Ovary (tissue), 9 donors: Measurements from ENCODE around the gene MTA1. TPM values are rescaled to one million over a fixed set of nuclear protein-coding genes. Genes with fewer than 3 reads are reported as not detected.
A peak's percentile ranks its signal among the peaks of the same experiment; 100 is the strongest.

ENCODE experiments used
- DNase-seq, 5 donors: peaks; one replicate each; pipeline ENCODE4 v3.0.0-alpha.2; 2019 to 2020
- H3K27ac ChIP-seq, 2 donors: fragments of 200-600 bp; one replicate each; pipeline versions ENCODE4 v1.5.1 to v1.8.0; 2019 to 2022
- H3K27me3 ChIP-seq: fragments of 200-600 bp; one replicate; pipeline ENCODE4 v1.8.0; 2022
- H3K36me3 ChIP-seq: fragments of 200-600 bp; sonication (generic); one replicate; pipeline ENCODE4 v1.5.1; 2019
- H3K4me1 ChIP-seq: one replicate; pipeline ENCODE4 v1.8.1; 2013; ENCODE audit warnings: mild to moderate bottlenecking, moderate library complexity; ENCODE audit not compliant: insufficient read depth
- H3K4me3 ChIP-seq: fragments of 200-600 bp; sonication (generic); one replicate; pipeline ENCODE4 v1.5.1; 2017
- H3K9me3 ChIP-seq, 2 donors: fragments of 200-600 bp in 1 of 2; sonication (generic) in 1 of 2; one replicate each; pipeline versions ENCODE4 v1.5.1 to v1.8.1; 2013 to 2019; ENCODE audit warnings: mild to moderate bottlenecking in 1 of 2, moderate library complexity in 1 of 2
- EP300 ChIP-seq: sonication (generic); formaldehyde crosslinking; IDR thresholded peaks from one replicate; pipeline ENCODE4 v1.6.1; 2017; ENCODE audit warnings: antibody characterized with exemption
- POLR2A ChIP-seq: fragments of 450-650 bp; IDR thresholded peaks from one replicate; pipeline ENCODE4 v1.6.1; 2017; ENCODE audit warnings: antibody characterized with exemption, mild to moderate bottlenecking, moderate library complexity
- WGBS, 3 donors: extraction: QIAGEN DNeasy Blood & Tissue Kit in 1 of 3; methylation state at CpG; one replicate each; pipeline versions ENCODE4 v1.1.5 to v1.1.7; 2013 to 2017; 5-methylcytosine and 5-hydroxymethylcytosine counted together
- intact Hi-C, 4 donors: fragments of 100-400 bp; cut with DNase I; formaldehyde crosslinking; loops; one replicate each; pipeline versions ENCODE4 v1.11.0 to v1.15.1; 2022 to 2023
- polyA plus RNA-seq, 2 donors: library from polyadenylated mRNA; stranded (reverse); fragments of 200-250 nt in 1 of 2; fragments of 350-450 nt in 1 of 2; fragmentation: Illumina TruSeq in 1 of 2; extraction: RNeasy Lipid Tissue Mini Kit (QIAGEN cat#74804) in 1 of 2; gene quantifications; one replicate each; pipeline ENCODE4 v1.2.3, GENCODE V29; 2013 to 2014
- total RNA-seq, 7 donors: library from RNA; depleted of rRNA in 2 of 7; stranded (reverse); fragments of >200 nt in 2 of 7; fragmentation: NEBNext Ultra II Directional in 3 of 7; extraction: Animal tissue kit (Norgen Biotek cat#: 25700) in 3 of 7; gene quantifications; one replicate each; pipeline versions ENCODE4 v1.1.0 to v1.2.4, GENCODE V29; 2016 to 2023
- TF ChIP-seq, protein P1 (sequence below), 3 donors: fragments of 450-650 bp in 2 of 3; fragments of 200-600 bp in 1 of 3; IDR thresholded peaks; one replicate each; pipeline versions ENCODE4 v1.5.1 to v1.8.0; 2016 to 2022; ENCODE audit warnings: antibody characterized with exemption in 3 of 3, mild to moderate bottlenecking in 1 of 3
- donor health status: DM: no; HTN: no; CAD: no; lungs with moderate emphysema.
- donor health status: DM: no; HTN: no; CAD: no.
- donor health status: Bipolar disorder and iron deficiency.
- donor health status: DM: yes; HTN: yes; CAD: no.
- donor health status: DM: no; HTN: no; CAD: no.
- donor health status: DM: yes; HTN: yes; CAD: no.

Gene MTA1
- total and polyA plus RNA-seq, 9 donors: 23.0 to 128 (median 104) TPM

DNA sequence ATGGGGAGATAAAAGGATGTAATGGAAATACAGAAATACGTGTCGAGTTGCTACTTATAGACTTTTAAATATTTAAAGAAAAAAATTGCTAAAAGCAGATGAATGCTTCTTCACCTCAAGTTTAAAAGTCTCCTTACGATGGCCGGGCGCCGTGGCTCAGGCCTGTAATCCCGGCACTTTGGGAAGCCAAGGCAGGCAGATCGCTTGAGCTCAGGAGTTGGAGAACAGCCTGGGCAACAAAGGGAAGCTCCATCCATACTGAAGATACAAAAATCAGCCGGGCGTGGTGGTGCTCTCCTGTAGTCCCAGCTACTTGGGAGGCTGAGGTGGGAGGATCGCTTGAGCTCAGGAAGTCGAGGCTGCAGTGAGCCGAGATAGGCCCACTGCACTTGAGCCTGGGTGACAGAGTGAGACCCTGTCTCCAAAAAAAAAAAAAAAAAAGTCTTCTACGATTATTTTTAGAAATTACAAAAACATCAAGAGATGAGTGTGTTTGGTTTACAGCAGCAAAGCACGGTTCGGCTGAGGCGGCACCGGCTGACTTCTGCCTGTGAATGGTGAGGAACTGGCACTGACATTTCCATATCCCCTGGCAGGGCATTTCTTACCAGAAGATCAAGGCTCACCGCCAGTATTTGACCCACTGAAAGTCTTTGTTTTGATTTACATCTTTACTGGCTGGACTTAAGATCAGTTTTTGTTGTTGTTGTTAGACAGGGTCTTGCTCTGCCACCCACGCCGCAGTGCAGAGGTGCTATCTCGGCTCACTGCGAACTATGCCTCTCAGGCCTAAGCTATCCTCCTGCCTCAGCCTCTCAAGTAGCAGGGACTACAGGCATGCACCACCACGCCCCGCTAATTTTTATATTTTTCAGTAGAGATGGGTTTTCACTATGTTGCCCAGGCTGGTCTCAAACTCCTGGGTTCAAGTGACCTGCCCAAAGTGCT lies 3.9 kb upstream of the MTA1 start:
- peak in 1 of 5 donors; percentile 26 for DNase-seq
- intact Hi-C loops: loop anchor here in 1 of 4 donors (10.0 kb wide), 1 partner anchor 59 kb away; the partner anchor contains the start of gene CRIP2

DNA sequence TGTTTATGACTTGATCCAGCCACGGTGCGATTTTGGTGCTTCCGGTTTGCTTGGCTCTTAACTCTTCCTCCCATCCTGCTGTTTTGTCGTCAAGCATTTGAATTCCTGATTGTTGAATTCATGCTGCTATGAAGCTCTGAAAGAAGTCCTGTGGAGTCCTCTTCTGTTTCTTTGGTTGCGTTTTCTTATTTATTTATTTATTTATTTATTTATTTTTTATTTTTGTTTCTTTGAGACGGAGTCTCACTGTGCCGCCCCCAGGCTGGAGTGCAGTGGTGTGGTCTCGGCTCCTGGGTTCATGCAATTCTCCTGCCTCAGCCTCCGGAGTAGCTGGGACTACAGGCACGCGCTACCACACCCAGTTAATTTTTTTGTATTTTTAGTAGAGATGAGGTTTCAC lies 3.0 kb upstream of the MTA1 start:
- no peak for DNase-seq
- Histone ChIP-seq H3K4me1 (peaks cover 14% of the 10 kb centered on the region), H3K27ac (no peak overlapping the region), H3K4me3 (no peak overlapping the region), H3K27me3 (no peaks in the 10 kb centered on the region), H3K36me3 (no peaks in the 10 kb centered on the region), H3K9me3 (no peaks in the 10 kb centered on the region)
- 92 to 97% (median 93%) methylated on average over 11 of the region's 11 CpGs for WGBS, 3 donors
- intact Hi-C loops: loop anchor here in 1 of 4 donors (10.0 kb wide), 1 partner anchor 58 kb away; the partner anchor contains the start of gene CRIP2
- TF ChIP-seq POLR2A: no peak
- TF ChIP-seq, protein P1, sequence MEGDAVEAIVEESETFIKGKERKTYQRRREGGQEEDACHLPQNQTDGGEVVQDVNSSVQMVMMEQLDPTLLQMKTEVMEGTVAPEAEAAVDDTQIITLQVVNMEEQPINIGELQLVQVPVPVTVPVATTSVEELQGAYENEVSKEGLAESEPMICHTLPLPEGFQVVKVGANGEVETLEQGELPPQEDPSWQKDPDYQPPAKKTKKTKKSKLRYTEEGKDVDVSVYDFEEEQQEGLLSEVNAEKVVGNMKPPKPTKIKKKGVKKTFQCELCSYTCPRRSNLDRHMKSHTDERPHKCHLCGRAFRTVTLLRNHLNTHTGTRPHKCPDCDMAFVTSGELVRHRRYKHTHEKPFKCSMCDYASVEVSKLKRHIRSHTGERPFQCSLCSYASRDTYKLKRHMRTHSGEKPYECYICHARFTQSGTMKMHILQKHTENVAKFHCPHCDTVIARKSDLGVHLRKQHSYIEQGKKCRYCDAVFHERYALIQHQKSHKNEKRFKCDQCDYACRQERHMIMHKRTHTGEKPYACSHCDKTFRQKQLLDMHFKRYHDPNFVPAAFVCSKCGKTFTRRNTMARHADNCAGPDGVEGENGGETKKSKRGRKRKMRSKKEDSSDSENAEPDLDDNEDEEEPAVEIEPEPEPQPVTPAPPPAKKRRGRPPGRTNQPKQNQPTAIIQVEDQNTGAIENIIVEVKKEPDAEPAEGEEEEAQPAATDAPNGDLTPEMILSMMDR (IDR thresholded peaks at IDR 0.05): no peak
- TF ChIP-seq EP300: no peak

More for the DNA sequence above, 3.9 kb upstream of the MTA1 start:
- Histone ChIP-seq H3K4me1 (peaks cover 8% of the 10 kb centered on the region), H3K9me3 (no peaks in the 10 kb centered on the region), H3K4me3 (peak overlapping the region; percentile 42), H3K27me3 (no peaks in the 10 kb centered on the region), H3K27ac (peak overlapping the region in 1 of 2 donors; percentile 30), H3K36me3 (no peaks in the 10 kb centered on the region)
- TF ChIP-seq POLR2A (no peak), EP300 (no peak)
- TF ChIP-seq, protein P1 (IDR thresholded peaks at IDR 0.05): no peak
- 79 to 86% (median 82%) methylated on average over 25 of the region's 25 CpGs for WGBS, 3 donors

DNA sequence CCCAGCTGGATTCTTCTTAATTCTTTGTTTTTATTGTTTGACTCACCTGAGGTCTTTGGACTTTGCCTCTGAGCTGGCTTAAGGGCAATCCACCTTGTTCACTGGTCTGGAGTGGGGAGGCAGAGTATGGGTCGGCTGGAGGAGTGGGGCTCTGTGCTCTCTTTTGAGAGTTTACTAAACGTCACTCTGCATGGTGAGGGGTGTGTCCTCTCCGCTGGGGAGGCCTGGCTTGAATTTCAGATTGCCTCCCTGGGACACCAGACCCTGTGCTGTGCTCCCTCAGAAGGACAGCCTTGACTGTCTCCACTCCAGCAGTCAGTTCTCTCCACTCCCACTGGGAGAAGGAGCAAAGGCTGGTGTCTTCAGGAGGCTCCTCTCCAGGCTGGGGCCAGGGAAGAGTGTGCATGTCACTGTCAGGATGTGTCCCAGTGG lies 1.9 kb upstream of the MTA1 start:
- TF ChIP-seq EP300 (no peak), POLR2A (no peak)
- TF ChIP-seq, protein P1 (IDR thresholded peaks at IDR 0.05): no peak
- Histone ChIP-seq H3K9me3 (no peaks in the 10 kb centered on the region), H3K4me1 (peaks cover 21% of the 10 kb centered on the region)

DNA sequence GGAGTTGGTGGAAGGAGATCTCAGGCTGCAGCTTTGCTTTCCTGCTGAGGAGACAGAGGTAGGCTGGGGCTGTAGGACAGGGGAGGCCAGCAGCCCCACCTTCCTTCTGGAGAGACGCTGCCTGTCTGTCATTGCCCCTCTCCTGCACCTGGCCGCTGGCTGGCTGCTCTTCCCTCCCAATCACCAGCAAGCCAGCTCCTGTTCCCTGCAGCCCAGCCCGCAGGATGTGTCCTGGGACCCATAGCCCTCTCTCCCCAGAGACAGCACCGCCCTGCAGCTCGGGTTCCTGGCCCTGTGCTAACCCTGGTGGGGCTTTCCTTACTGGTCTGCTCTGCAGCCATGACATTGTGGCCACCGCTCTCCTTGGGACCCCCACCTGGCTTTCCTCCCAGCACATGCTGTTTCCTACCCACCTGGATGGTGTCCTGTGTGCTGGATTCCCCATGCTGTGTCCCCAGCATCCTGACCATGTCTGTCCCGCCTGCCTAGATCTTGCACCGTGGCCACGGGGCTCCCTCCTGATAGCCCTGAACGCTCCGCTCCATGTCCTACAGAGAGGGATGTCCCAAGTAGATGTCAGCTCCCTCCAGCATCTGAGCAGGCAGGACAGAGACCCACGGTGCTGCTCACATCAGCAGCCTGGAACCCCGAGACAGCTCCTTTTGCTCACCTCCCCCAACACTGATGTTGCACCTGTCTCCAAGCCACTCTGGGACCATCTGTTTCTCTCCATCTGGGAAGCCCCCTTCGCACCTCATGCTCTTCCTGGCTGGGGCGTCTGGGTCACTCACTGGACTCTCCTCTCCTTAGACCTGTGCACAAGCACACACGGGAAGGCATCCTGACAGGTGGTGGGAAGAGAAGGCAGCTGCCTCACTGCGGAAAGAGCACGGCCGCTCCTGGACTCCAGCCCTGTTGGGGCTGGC lies 1.1 kb upstream of the MTA1 start:
- no peaks in the 10 kb centered on the region for H3K9me3 ChIP-seq
- no peaks in the 10 kb centered on the region for H3K36me3 ChIP-seq
- H3K4me3 ChIP-seq: peak overlapping the region; percentile 56
- intact Hi-C loops: loop anchor here in 1 of 4 donors (10.0 kb wide), 1 partner anchor 56 kb away; the partner anchor contains the start of gene CRIP2
- no peak overlapping the region for H3K27ac ChIP-seq
- 63 to 70% (median 66%) methylated on average over 19 of the region's 19 CpGs for WGBS, 3 donors
- TF ChIP-seq EP300: no peak
- TF ChIP-seq POLR2A: no peak
- TF ChIP-seq, protein P1 (IDR thresholded peaks at IDR 0.05): no peak
- H3K4me1 ChIP-seq: peaks cover 21% of the 10 kb centered on the region
- no peaks in the 10 kb centered on the region for H3K27me3 ChIP-seq
- peak in 1 of 5 donors; percentile 32 for DNase-seq

More for the DNA sequence above, 1.9 kb upstream of the MTA1 start:
- H3K27ac ChIP-seq: no peak overlapping the region
- no peak overlapping the region for H3K4me3 ChIP-seq
- intact Hi-C loops: loop anchor here in 1 of 4 donors (10.0 kb wide), 1 partner anchor 57 kb away; the partner anchor contains the start of gene CRIP2
- peak in 1 of 5 donors; percentile 19 for DNase-seq
- 86 to 93% (median 91%) methylated on average over 3 of the region's 3 CpGs for WGBS, 3 donors
- no peaks in the 10 kb centered on the region for H3K27me3 ChIP-seq
- H3K36me3 ChIP-seq: no peaks in the 10 kb centered on the region
